Kidney (tissue), 14 donors: ENCODE results near the gene SLC1A5. TPM values are rescaled to one million over a fixed set of nuclear protein-coding genes. Genes with fewer than 3 reads are reported as not detected.

Experiments used
- DNase-seq, 5 donors: peaks; one replicate each; pipeline ENCODE4 v3.0.0-alpha.2; 2013 to 2020
- FAIRE-seq: peaks from 2 replicates; lab custom pipeline; 2012; peaks lifted over from hg19 to GRCh38; lab: Jason Lieb, UNC
- H3K27ac ChIP-seq, 2 donors: one replicate each; pipeline ENCODE4 v1.7.0; 2013; ENCODE audit warnings: low read depth in 2 of 2, low read length in 2 of 2, inconsistent platforms in 1 of 2
- H3K27me3 ChIP-seq: one replicate; pipeline ENCODE4 v1.7.1; 2013; ENCODE audit warnings: low read length, inconsistent platforms; ENCODE audit not compliant: control insufficient read depth, insufficient read depth
- H3K36me3 ChIP-seq, 3 donors: one replicate each; pipeline versions ENCODE4 v1.7.0 to v1.7.1; 2013; ENCODE audit warnings: low read length in 3 of 3, control low read depth in 1 of 3, inconsistent platforms in 1 of 3; ENCODE audit not compliant: insufficient read depth in 3 of 3, control insufficient read depth in 2 of 3
- H3K4me1 ChIP-seq, 3 donors: one replicate each; pipeline versions ENCODE4 v1.7.0 to v1.7.1; 2013; ENCODE audit warnings: low read length in 3 of 3, inconsistent platforms in 1 of 3, low read depth in 1 of 3; ENCODE audit not compliant: control insufficient read depth in 2 of 3, insufficient read depth in 2 of 3
- H3K4me3 ChIP-seq, 3 donors: one replicate each; pipeline versions ENCODE4 v1.7.0 to v1.8.1; 2013; ENCODE audit warnings: low read length in 3 of 3, control low read depth in 1 of 3, inconsistent platforms in 1 of 3
- H3K9ac ChIP-seq, 3 donors: one replicate each; pipeline versions ENCODE4 v1.7.0 to v1.7.1; 2013; ENCODE audit warnings: low read length in 3 of 3, control low read depth in 1 of 3, inconsistent platforms in 1 of 3
- H3K9me3 ChIP-seq, 3 donors: one replicate each; pipeline versions ENCODE4 v1.7.0 to v1.7.1; 2013; ENCODE audit warnings: low read length in 3 of 3, control low read depth in 1 of 3, inconsistent platforms in 1 of 3; ENCODE audit not compliant: control insufficient read depth in 2 of 3, insufficient read depth in 1 of 3
- intact Hi-C: fragments of 100-400 bp; cut with DNase I; formaldehyde crosslinking; loops from one replicate; pipeline ENCODE4 v1.11.1; 2022
- polyA plus RNA-seq: library from polyadenylated mRNA; stranded (reverse); fragments of 350-450 nt; fragmentation: Illumina TruSeq; extraction: RNeasy Lipid Tissue Mini Kit (QIAGEN cat#74804); gene quantifications from one replicate; pipeline ENCODE4 v1.2.3, GENCODE V29; 2014; ENCODE audit warnings: low read depth, low replicate concordance; ENCODE audit not compliant: insufficient read depth
- total RNA-seq: library from RNA; stranded (reverse); fragmentation: NEBNext Ultra II Directional; extraction: Animal tissue kit (Norgen Biotek cat#: 25700); gene quantifications from one replicate; pipeline ENCODE4 v1.2.1, GENCODE V29; 2021
- TF ChIP-seq, protein P1 (sequence below): IDR thresholded peaks from 3 replicates; pipeline ENCODE4 v1.5.1; 2012; ENCODE audit warnings: mild to moderate bottlenecking, moderate library complexity, borderline replicate concordance; ENCODE audit not compliant: insufficient read depth; ENCODE audit errors: extremely low read depth
- donor health status: control.
- donor health status: control.
- donor health status: control.
- donor health status: control.
- donor health status: control.
- donor health status: DM: yes; HTN: yes; CAD: no.
- donor health status: Normal renal cell carcinoma (clear cell type).

SLC1A5 gene
- total and polyA plus RNA-seq, 2 donors from 2014 or later, result 42.1 to 93.9 TPM

DNA sequence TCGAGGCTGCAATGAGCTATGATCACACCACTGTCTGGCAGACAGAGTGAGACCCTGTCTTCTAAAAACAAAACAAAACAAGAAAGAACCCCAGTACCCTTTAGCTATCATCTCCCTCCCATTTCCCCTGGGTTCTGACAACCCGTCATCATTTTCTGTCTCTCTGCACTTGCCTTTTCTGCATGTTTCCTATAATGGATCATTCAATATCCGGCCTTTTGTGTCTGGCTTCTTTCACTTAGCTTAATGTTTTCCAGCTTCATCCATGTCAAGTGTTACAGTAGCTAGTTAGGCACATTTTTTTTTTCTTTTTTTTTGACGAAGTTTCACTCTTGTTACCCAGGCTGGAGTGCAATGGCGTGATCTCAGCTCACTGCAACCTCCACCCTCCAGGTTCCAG, 45.7 kb upstream of the SLC1A5 start:
- H3K36me3 ChIP-seq, result peaks cover 0 to 5% (median 2%) of the 10 kb centered on the region in 3 donors
- H3K9ac ChIP-seq, result no peak overlapping the region
- no peaks in the 10 kb centered on the region for H3K4me1 ChIP-seq
- no peaks in the 10 kb centered on the region for H3K27me3 ChIP-seq
- intact Hi-C loops, result no loop called here
- no peak overlapping the region for H3K27ac ChIP-seq
- no peak for FAIRE-seq
- no peak overlapping the region for H3K4me3 ChIP-seq
- DNase-seq, result no peak
- no peaks in the 10 kb centered on the region for H3K9me3 ChIP-seq
- TF ChIP-seq, protein P1, sequence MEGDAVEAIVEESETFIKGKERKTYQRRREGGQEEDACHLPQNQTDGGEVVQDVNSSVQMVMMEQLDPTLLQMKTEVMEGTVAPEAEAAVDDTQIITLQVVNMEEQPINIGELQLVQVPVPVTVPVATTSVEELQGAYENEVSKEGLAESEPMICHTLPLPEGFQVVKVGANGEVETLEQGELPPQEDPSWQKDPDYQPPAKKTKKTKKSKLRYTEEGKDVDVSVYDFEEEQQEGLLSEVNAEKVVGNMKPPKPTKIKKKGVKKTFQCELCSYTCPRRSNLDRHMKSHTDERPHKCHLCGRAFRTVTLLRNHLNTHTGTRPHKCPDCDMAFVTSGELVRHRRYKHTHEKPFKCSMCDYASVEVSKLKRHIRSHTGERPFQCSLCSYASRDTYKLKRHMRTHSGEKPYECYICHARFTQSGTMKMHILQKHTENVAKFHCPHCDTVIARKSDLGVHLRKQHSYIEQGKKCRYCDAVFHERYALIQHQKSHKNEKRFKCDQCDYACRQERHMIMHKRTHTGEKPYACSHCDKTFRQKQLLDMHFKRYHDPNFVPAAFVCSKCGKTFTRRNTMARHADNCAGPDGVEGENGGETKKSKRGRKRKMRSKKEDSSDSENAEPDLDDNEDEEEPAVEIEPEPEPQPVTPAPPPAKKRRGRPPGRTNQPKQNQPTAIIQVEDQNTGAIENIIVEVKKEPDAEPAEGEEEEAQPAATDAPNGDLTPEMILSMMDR, result no peak

- H3K27ac ChIP-seq, result no peak overlapping the region
- H3K4me1 ChIP-seq, result no peaks in the 10 kb centered on the region
- H3K36me3 ChIP-seq, result no peaks in the 10 kb centered on the region
- intact Hi-C loops, result no loop called here
- no peaks in the 10 kb centered on the region for H3K27me3 ChIP-seq
- no peaks in the 10 kb centered on the region for H3K9me3 ChIP-seq
- DNase-seq, result no peak
- no peak for FAIRE-seq
- H3K9ac ChIP-seq, result no peak overlapping the region
- H3K4me3 ChIP-seq, result no peak overlapping the region
- TF ChIP-seq, protein P1, result no peak
Observed at GRCh38 chr19:46830864-46831263, 42.5 kb upstream of the SLC1A5 start.

- no peaks in the 10 kb centered on the region for H3K27me3 ChIP-seq
- intact Hi-C loops, result no loop called here
- no peak overlapping the region for H3K4me3 ChIP-seq
- H3K36me3 ChIP-seq, result no peaks in the 10 kb centered on the region
- TF ChIP-seq, protein P1, result no peak
- no peaks in the 10 kb centered on the region for H3K9me3 ChIP-seq
- H3K4me1 ChIP-seq, result no peaks in the 10 kb centered on the region
- no peak overlapping the region for H3K9ac ChIP-seq
- FAIRE-seq (no peak), DNase-seq (no peak)
- H3K27ac ChIP-seq, result no peak overlapping the region
Observed at GRCh38 chr19:46828484-46828883, 40.1 kb upstream of the SLC1A5 start.

DNA sequence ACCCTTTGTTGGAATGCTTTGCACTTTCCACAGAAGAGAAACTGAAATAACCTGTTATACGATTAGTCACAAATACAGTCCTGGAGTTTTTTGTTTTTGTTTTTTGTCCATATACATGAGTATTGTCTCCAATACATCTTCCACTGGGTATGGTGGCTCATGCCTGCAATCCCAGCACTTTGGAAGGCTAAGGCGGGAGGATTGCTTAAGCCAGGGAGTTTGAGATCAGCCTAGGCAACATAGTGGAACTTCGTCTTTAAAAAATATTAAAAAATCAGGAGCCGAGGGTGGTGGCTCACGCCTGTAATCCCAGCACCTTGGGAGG, 37.3 kb upstream of the SLC1A5 start:
- FAIRE-seq (no peak), DNase-seq (no peak)
- intact Hi-C loops, result no loop called here
- Histone ChIP-seq H3K27ac (no peak overlapping the region), H3K36me3 (no peaks in the 10 kb centered on the region), H3K4me1 (no peaks in the 10 kb centered on the region), H3K4me3 (no peak overlapping the region), H3K27me3 (no peaks in the 10 kb centered on the region), H3K9me3 (no peaks in the 10 kb centered on the region), H3K9ac (no peak overlapping the region)
- TF ChIP-seq, protein P1, result no peak
